Left ventricle myocardium inferior (tissue), 1 donor: ENCODE measurements around the gene PRKCE. TPM values are rescaled to one million over a fixed set of nuclear protein-coding genes. Genes with fewer than 3 reads are reported as not detected.

Source experiments
- DNase-seq: peaks from one replicate; pipeline ENCODE4 v3.0.0-alpha.2; 2020
- H3K27ac ChIP-seq: fragments of 200-600 bp; replicated peaks from 2 replicates; pipeline ENCODE4 v1.8.0; 2021
- H3K27me3 ChIP-seq: fragments of 200-600 bp; 2 replicates; pipeline ENCODE4 v1.8.0; 2021; ENCODE audit warnings: low read depth
- H3K36me3 ChIP-seq: fragments of 200-600 bp; 2 replicates; pipeline ENCODE4 v1.8.0; 2021
- H3K4me1 ChIP-seq: fragments of 200-600 bp; 2 replicates; pipeline ENCODE4 v1.8.0; 2021
- H3K4me3 ChIP-seq: fragments of 200-600 bp; 2 replicates; pipeline ENCODE4 v1.8.0; 2021; ENCODE audit warnings: mild to moderate bottlenecking, moderate library complexity
- H3K9me3 ChIP-seq: fragments of 200-600 bp; replicated peaks from 2 replicates; pipeline ENCODE4 v1.8.0; 2021
- CTCF ChIP-seq: fragments of 200-600 bp; IDR thresholded peaks from 2 replicates; pipeline ENCODE4 v1.8.0; 2021; ENCODE audit warnings: antibody characterized with exemption, mild to moderate bottlenecking, borderline replicate concordance
- intact Hi-C: fragments of 100-400 bp; cut with micrococcal nuclease; formaldehyde crosslinking; loops from one replicate; pipeline ENCODE4 v1.11.0; 2022
- total RNA-seq: library from RNA; stranded (reverse); fragmentation: NEBNext Ultra II Directional; extraction: Animal tissue kit (Norgen Biotek cat#: 25700); gene quantifications from one replicate; pipeline ENCODE4 v1.2.1, GENCODE V29; 2021
- donor health status: DM: no; HTN: yes; CAD: no; lungs with severe emphysema.

PRKCE gene
- total RNA-seq, 1 donor from 2014 or later: 14.7 TPM

- no peaks in the 10 kb centered on the region for H3K36me3 ChIP-seq
- no peaks in the 10 kb centered on the region for H3K27me3 ChIP-seq
- H3K4me3 ChIP-seq: no peak overlapping the region
- H3K27ac ChIP-seq: peak overlapping the region; percentile 38
- no peak for TF ChIP-seq CTCF
- H3K9me3 ChIP-seq: no peaks in the 10 kb centered on the region
- H3K4me1 ChIP-seq: peaks cover 35% of the 10 kb centered on the region
- no peak for DNase-seq
- intact Hi-C loops: no loop called here
Observed at GRCh38 chr2:46126571-46126970, 475.1 kb downstream of the PRKCE start.

GRCh38 chr2:46127176-46127575 is 475.7 kb downstream of the PRKCE start:
- H3K4me1 ChIP-seq: peaks cover 30% of the 10 kb centered on the region
- intact Hi-C loops: no loop called here
- peak overlapping the region; percentile 38 for H3K27ac ChIP-seq
- no peaks in the 10 kb centered on the region for H3K36me3 ChIP-seq
- DNase-seq: no peak
- H3K27me3 ChIP-seq: no peaks in the 10 kb centered on the region
- H3K9me3 ChIP-seq: no peaks in the 10 kb centered on the region
- no peak overlapping the region for H3K4me3 ChIP-seq
- TF ChIP-seq CTCF: no peak

GRCh38 chr2:46130511-46130910 is 479.0 kb downstream of the PRKCE start:
- peaks cover 41% of the 10 kb centered on the region for H3K4me1 ChIP-seq
- intact Hi-C loops: no loop called here
- no peak for DNase-seq
- no peak overlapping the region for H3K27ac ChIP-seq
- TF ChIP-seq CTCF: no peak
- no peak overlapping the region for H3K4me3 ChIP-seq
- H3K9me3 ChIP-seq: no peaks in the 10 kb centered on the region
- no peaks in the 10 kb centered on the region for H3K27me3 ChIP-seq
- no peaks in the 10 kb centered on the region for H3K36me3 ChIP-seq

- H3K4me1 ChIP-seq: peaks cover 43% of the 10 kb centered on the region
- H3K9me3 ChIP-seq: no peaks in the 10 kb centered on the region
- TF ChIP-seq CTCF: no peak
- intact Hi-C loops: no loop called here
- H3K27me3 ChIP-seq: no peaks in the 10 kb centered on the region
- peak overlapping the region; percentile 89 for H3K27ac ChIP-seq
- no peaks in the 10 kb centered on the region for H3K36me3 ChIP-seq
- no peak for DNase-seq
- no peak overlapping the region for H3K4me3 ChIP-seq
Observed at GRCh38 chr2:46132996-46133395, 481.5 kb downstream of the PRKCE start.

GRCh38 chr2:46134531-46135227 is 483.2 kb downstream of the PRKCE start:
- Histone ChIP-seq H3K27ac (peak overlapping the region; percentile 89), H3K36me3 (no peaks in the 10 kb centered on the region), H3K4me1 (peaks cover 43% of the 10 kb centered on the region), H3K4me3 (no peak overlapping the region), H3K9me3 (no peaks in the 10 kb centered on the region), H3K27me3 (no peaks in the 10 kb centered on the region)
- TF ChIP-seq CTCF: no peak
- DNase-seq: peak; percentile 62
- intact Hi-C loops: no loop called here
